ENCODE data around the gene NSMCE4A. TPM values are rescaled to one million over a fixed set of nuclear protein-coding genes. Genes with fewer than 3 reads are reported as not detected.

The NSMCE4A gene
- total and polyA plus RNA-seq, 2 of the 4 experiments (the other 2 are of a cell fraction): 13.4 to 33.2 TPM

Small RNA genes lying within 50 kb of the gene (microRNA-seq; reads per million reads assigned to microRNA genes)
- gene RF02219 (ENCODE audit: insufficient read depth, insufficient read length): not detected

Small RNA genes lying within 50 kb of the gene (small RNA-seq; reads per million reads assigned to genes)
- 0 reads per million in 5 experiments for gene RF02219

Other genes with a start within 250 kb of the NSMCE4A start
- 21.9 and 27.8 TPM in 2 replicates for gene ATE1, start 47.2 kb downstream of the NSMCE4A start, total RNA-seq (2012; rRNA removed)
- gene ATE1, start 47.2 kb downstream of the NSMCE4A start, polyA plus RNA-seq (2012; rRNA removed): 4.3 and 6.4 TPM in 2 replicates
- 2.9 and 5.8 TPM in 2 replicates for gene TACC2, start 13.9 kb upstream of the NSMCE4A start, total RNA-seq (2012; rRNA removed)
- gene TACC2, start 13.9 kb upstream of the NSMCE4A start, polyA plus RNA-seq (2012; rRNA removed): 12.6 and 15.4 TPM in 2 replicates

Measured in IMR-90 (cell line).